ENCODE results near the gene HOXD9.

Gene HOXD9

DNA sequence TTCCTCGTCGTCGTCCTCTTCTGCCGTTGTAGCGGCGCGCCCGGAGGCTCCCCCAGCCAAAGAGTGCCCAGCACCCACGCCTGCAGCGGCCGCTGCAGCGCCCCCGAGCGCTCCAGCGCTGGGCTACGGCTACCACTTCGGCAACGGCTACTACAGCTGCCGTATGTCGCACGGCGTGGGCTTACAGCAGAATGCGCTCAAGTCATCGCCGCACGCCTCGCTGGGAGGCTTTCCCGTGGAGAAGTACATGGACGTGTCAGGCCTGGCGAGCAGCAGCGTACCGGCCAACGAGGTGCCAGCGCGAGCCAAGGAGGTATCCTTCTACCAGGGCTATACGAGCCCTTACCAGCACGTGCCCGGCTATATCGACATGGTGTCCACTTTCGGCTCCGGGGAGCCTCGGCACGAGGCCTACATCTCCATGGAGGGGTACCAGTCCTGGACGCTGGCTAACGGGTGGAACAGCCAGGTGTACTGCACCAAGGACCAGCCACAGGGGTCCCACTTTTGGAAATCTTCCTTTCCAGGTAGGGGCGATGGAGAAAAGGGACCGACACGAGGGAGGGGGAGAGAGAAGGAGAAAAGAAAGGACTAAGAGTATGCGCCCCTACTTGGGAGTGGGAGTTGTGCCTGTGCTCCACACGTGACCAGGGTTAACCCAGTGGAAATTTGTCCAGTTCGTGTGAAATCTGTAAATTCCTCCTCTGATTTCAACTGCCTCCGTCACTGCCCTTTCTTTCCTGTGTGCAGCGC lies 29.2 kb upstream of the HOXD9 start:
- Mint-ChIP-seq H3K27ac (no peak overlapping the region), H3K4me3 (peak overlapping the region; percentile 68), H3K36me3 (ENCODE audit: low read depth) (no peaks in the 10 kb centered on the region), H3K27me3 (ENCODE audit: low read depth, poor library complexity) (peaks cover 95% of the 10 kb centered on the region), H3K9me3 (peaks cover 6% of the 10 kb centered on the region), H3K4me1 (peaks cover 33% of the 10 kb centered on the region)
- DNase-seq: peak; percentile 48
- TF ChIP-seq, protein P1, sequence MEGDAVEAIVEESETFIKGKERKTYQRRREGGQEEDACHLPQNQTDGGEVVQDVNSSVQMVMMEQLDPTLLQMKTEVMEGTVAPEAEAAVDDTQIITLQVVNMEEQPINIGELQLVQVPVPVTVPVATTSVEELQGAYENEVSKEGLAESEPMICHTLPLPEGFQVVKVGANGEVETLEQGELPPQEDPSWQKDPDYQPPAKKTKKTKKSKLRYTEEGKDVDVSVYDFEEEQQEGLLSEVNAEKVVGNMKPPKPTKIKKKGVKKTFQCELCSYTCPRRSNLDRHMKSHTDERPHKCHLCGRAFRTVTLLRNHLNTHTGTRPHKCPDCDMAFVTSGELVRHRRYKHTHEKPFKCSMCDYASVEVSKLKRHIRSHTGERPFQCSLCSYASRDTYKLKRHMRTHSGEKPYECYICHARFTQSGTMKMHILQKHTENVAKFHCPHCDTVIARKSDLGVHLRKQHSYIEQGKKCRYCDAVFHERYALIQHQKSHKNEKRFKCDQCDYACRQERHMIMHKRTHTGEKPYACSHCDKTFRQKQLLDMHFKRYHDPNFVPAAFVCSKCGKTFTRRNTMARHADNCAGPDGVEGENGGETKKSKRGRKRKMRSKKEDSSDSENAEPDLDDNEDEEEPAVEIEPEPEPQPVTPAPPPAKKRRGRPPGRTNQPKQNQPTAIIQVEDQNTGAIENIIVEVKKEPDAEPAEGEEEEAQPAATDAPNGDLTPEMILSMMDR (IDR thresholded peaks at IDR 0.05): no peak

DNA sequence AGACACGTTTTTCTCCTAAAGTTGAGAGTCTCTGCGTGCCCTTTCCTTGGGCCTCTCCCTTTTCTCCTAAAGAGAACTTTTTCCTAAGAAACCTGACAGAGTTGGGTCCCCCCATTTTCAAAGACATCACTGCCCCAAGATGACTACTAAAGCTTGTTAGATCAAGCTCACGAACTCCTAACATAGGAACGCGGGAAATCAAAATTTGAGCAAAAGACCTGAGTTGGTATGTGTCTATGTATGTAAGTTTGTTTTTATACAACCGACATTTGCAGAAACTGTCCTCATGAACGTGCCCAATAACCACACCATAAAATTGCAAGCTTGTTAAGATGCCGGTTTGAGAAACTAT lies 28.6 kb upstream of the HOXD9 start:
- peaks cover 95% of the 10 kb centered on the region for H3K27me3 Mint-ChIP-seq (ENCODE audit: low read depth, poor library complexity)
- TF ChIP-seq, protein P1 (IDR thresholded peaks at IDR 0.05): no peak
- H3K36me3 Mint-ChIP-seq (ENCODE audit: low read depth): no peaks in the 10 kb centered on the region
- peak overlapping the region; percentile 68 for H3K4me3 Mint-ChIP-seq
- no peak overlapping the region for H3K27ac Mint-ChIP-seq
- H3K4me1 Mint-ChIP-seq: peaks cover 37% of the 10 kb centered on the region
- DNase-seq: no peak
- H3K9me3 Mint-ChIP-seq: peaks cover 6% of the 10 kb centered on the region

DNA sequence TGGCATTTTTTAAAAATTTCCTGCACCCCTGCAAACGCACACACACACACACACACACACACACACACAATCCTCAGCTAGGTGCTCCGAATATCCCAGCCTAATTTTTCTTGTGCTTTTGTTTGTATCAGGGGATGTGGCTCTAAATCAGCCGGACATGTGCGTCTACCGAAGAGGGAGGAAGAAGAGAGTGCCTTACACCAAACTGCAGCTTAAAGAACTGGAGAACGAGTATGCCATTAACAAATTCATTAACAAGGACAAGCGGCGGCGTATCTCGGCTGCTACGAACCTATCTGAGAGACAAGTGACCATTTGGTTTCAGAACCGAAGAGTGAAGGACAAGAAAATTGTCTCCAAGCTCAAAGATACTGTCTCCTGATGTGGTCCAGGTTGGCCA lies 28.2 kb upstream of the HOXD9 start:
- Mint-ChIP-seq H3K9me3 (peaks cover 6% of the 10 kb centered on the region), H3K36me3 (ENCODE audit: low read depth) (no peaks in the 10 kb centered on the region), H3K27me3 (ENCODE audit: low read depth, poor library complexity) (peaks cover 95% of the 10 kb centered on the region), H3K27ac (no peak overlapping the region), H3K4me3 (peak overlapping the region; percentile 68), H3K4me1 (peaks cover 42% of the 10 kb centered on the region)
- DNase-seq: no peak
- TF ChIP-seq, protein P1 (IDR thresholded peaks at IDR 0.05): no peak

DNA sequence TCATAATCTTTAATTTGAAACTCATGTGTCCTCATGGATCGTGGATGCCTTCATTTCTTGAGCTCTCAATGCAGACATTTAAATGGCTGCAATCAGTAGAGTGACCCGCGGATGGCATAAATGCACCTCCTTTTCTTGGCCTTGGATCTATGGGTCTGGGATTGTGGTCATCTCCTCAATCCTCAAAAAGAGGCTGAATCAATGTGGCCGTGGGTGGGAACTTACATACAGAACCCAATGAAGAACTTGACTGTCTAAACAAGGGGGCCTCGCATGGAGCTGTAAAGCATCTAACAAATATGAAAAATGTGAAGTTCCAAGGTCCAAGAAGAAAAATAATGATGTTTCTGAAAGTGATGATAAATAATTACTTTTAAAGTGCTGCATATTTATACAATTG lies 27.1 kb upstream of the HOXD9 start:
- Mint-ChIP-seq H3K9me3 (peaks cover 6% of the 10 kb centered on the region), H3K36me3 (ENCODE audit: low read depth) (no peaks in the 10 kb centered on the region), H3K27ac (no peak overlapping the region), H3K4me3 (no peak overlapping the region), H3K4me1 (peaks cover 46% of the 10 kb centered on the region), H3K27me3 (ENCODE audit: low read depth, poor library complexity) (peaks cover 95% of the 10 kb centered on the region)
- DNase-seq: no peak
- TF ChIP-seq, protein P1 (IDR thresholded peaks at IDR 0.05): no peak

GRCh38 chr2:176096243-176096985 lies 26.1 kb upstream of the HOXD9 start:
- peaks cover 6% of the 10 kb centered on the region for H3K9me3 Mint-ChIP-seq
- H3K4me3 Mint-ChIP-seq: peak overlapping the region; percentile 54
- H3K27me3 Mint-ChIP-seq (ENCODE audit: low read depth, poor library complexity): peaks cover 95% of the 10 kb centered on the region
- TF ChIP-seq, protein P1 (IDR thresholded peaks at IDR 0.05): no peak
- H3K4me1 Mint-ChIP-seq: peaks cover 48% of the 10 kb centered on the region
- no peaks in the 10 kb centered on the region for H3K36me3 Mint-ChIP-seq (ENCODE audit: low read depth)
- no peak for DNase-seq
- no peak overlapping the region for H3K27ac Mint-ChIP-seq

All from nephron progenitor cell (in vitro differentiated cells).